Measurements from ENCODE around the gene PIR. TPM values are rescaled to one million over a fixed set of nuclear protein-coding genes. Genes with fewer than 3 reads are reported as not detected.

The PIR gene
- total and polyA plus RNA-seq, 2 donors (not counting 1 experiment from before 2014, with no cell fraction given): 0.22 TPM; not detected in 1

DNA sequence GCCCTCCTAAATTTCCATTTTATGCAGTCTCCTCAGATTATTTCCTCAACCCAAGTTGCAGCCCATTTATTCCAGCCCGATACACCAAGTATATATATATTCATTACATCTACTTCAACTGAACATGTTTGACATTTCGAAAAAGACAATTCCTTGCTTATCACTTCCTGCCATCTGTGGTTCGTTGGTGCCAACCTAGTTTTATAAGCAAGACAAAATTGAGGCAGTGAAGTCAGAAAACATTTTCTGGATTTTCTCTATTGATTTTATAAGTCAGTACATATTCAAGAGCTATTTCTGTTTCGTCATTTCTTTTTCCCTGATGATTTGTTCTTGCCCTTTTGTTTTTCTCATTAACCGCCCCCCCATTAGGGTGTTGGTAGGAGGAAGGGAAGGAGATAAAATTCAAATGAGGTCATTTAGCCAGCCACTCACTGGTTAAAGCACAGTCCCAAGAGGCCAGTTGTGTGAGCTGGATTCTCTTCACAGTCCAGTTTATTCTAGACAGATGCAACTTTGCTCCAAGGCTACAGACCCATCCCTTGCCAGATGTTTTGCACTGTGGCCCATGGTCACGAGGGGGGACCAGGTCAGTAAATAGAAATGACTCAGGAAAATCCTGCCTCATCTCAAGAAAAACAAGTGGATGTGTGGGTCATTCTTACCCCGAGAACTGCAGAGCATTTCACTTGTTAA is 88.6 kb downstream of the PIR start:
- intact Hi-C loops (cut with micrococcal nuclease): no loop called here
- DNase-seq: no peak
- Histone ChIP-seq H4K20me1 (ENCODE audit: control insufficient read depth, insufficient read depth, low read length, poor library complexity, severe bottlenecking) (no peaks in the 10 kb centered on the region), H3K9ac (ENCODE audit: low read length) (no peak overlapping the region), H3K36me3 (replicated peaks in 1 of 2; ENCODE audit: control extremely low read depth in 1 of 2, control insufficient read depth in 1 of 2, extremely low read depth in 1 of 2, insufficient read depth in 2 of 2, low read length in 1 of 2) (no peaks in the 10 kb centered on the region), H3K27ac (ENCODE audit: low read length in 2 of 2) (no peak overlapping the region), H3K4me2 (replicated peaks; ENCODE audit: low read depth, low read length, poor library complexity, severe bottlenecking) (no peak overlapping the region), H2AFZ (ENCODE audit: insufficient read depth, low read depth, low read length, poor library complexity, severe bottlenecking) (no peak overlapping the region), H3K9me3 (ENCODE audit: control extremely low read depth in 1 of 3, control insufficient read depth in 2 of 3, insufficient read depth in 1 of 3, low read length in 2 of 3) (no peaks in the 10 kb centered on the region), H3K4me1 (ENCODE audit: control insufficient read depth in 2 of 2, insufficient read depth in 2 of 2, low read length in 2 of 2) (no peaks in the 10 kb centered on the region), H3K79me2 (ENCODE audit: control insufficient read depth, insufficient read depth, low read length) (no peaks in the 10 kb centered on the region), H3K4me3 (ENCODE audit: control extremely low read depth in 1 of 5, extremely low read depth in 1 of 5, insufficient read depth in 1 of 5, low read depth in 2 of 5, low read length in 4 of 5) (no peak overlapping the region), H3K27me3 (replicated peaks in 1 of 4; ENCODE audit: control extremely low read depth in 1 of 4, control insufficient read depth in 3 of 4, insufficient read depth in 4 of 4, low read length in 3 of 4) (no peaks in the 10 kb centered on the region)
- no CpG with 5 or more reads among the region's 7 CpGs for WGBS (ENCODE audit: insufficient coverage)
- ChIA-PET POLR2A (no interaction called here), CTCF (no interaction called here)
- TF ChIP-seq, protein P1, sequence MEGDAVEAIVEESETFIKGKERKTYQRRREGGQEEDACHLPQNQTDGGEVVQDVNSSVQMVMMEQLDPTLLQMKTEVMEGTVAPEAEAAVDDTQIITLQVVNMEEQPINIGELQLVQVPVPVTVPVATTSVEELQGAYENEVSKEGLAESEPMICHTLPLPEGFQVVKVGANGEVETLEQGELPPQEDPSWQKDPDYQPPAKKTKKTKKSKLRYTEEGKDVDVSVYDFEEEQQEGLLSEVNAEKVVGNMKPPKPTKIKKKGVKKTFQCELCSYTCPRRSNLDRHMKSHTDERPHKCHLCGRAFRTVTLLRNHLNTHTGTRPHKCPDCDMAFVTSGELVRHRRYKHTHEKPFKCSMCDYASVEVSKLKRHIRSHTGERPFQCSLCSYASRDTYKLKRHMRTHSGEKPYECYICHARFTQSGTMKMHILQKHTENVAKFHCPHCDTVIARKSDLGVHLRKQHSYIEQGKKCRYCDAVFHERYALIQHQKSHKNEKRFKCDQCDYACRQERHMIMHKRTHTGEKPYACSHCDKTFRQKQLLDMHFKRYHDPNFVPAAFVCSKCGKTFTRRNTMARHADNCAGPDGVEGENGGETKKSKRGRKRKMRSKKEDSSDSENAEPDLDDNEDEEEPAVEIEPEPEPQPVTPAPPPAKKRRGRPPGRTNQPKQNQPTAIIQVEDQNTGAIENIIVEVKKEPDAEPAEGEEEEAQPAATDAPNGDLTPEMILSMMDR (IDR thresholded peaks at IDR 0.05): no peak
- TF ChIP-seq EZH2 (IDR thresholded peaks at IDR 0.05; ENCODE audit: borderline replicate concordance, insufficient read depth, low read depth, low read length, poor library complexity, severe bottlenecking): no peak
- no peak overlapping the region for H3K4me3 Mint-ChIP-seq
- H3K9me3 Mint-ChIP-seq (ENCODE audit: insufficient read depth): no peaks in the 10 kb centered on the region
- ATAC-seq (ENCODE audit: low read depth): no peak
- H3K27me3 Mint-ChIP-seq: no peaks in the 10 kb centered on the region
- H3K27ac Mint-ChIP-seq: no peak overlapping the region
- no peaks in the 10 kb centered on the region for H3K4me1 Mint-ChIP-seq

DNA sequence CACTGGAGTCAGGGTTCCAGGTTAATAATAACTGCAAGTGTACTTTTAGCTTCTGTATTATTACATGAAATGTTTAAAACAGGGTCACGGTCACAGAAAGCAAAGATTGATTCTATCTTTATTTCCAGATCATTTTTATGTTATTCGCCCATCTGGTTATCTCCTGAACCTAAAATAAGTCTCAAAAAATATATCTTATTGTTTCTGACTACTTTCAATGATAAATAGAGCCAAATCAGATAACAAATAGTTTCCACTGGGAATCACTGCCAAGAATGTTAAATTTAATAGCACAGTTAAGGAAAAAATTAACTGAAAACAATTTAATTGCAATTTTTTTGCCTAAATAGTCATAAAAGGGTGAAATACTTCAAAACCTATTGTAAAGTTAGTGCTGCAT is 91.8 kb downstream of the PIR start:
- H3K4me2 ChIP-seq (replicated peaks; ENCODE audit: low read depth, low read length, poor library complexity, severe bottlenecking): no peak overlapping the region
- intact Hi-C loops (cut with micrococcal nuclease): no loop called here
- no peak overlapping the region for H3K27ac Mint-ChIP-seq
- no peaks in the 10 kb centered on the region for H4K20me1 ChIP-seq (ENCODE audit: control insufficient read depth, insufficient read depth, low read length, poor library complexity, severe bottlenecking)
- TF ChIP-seq EZH2 (IDR thresholded peaks at IDR 0.05; ENCODE audit: borderline replicate concordance, insufficient read depth, low read depth, low read length, poor library complexity, severe bottlenecking): no peak
- TF ChIP-seq, protein P1 (IDR thresholded peaks at IDR 0.05): no peak
- H3K9me3 ChIP-seq (ENCODE audit: control extremely low read depth in 1 of 3, control insufficient read depth in 2 of 3, insufficient read depth in 1 of 3, low read length in 2 of 3): no peaks in the 10 kb centered on the region
- H3K4me1 Mint-ChIP-seq: no peaks in the 10 kb centered on the region
- WGBS (ENCODE audit: insufficient coverage): no CpG with 5 or more reads among the region's 2 CpGs
- H3K27me3 ChIP-seq (replicated peaks in 1 of 4; ENCODE audit: control extremely low read depth in 1 of 4, control insufficient read depth in 3 of 4, insufficient read depth in 4 of 4, low read length in 3 of 4): no peaks in the 10 kb centered on the region
- H3K79me2 ChIP-seq (ENCODE audit: control insufficient read depth, insufficient read depth, low read length): no peaks in the 10 kb centered on the region
- ChIA-PET CTCF (no interaction called here), POLR2A (no interaction called here)
- no peaks in the 10 kb centered on the region for H3K36me3 ChIP-seq (replicated peaks in 1 of 2; ENCODE audit: control extremely low read depth in 1 of 2, control insufficient read depth in 1 of 2, extremely low read depth in 1 of 2, insufficient read depth in 2 of 2, low read length in 1 of 2)
- H3K4me1 ChIP-seq (ENCODE audit: control insufficient read depth in 2 of 2, insufficient read depth in 2 of 2, low read length in 2 of 2): no peaks in the 10 kb centered on the region
- H2AFZ ChIP-seq (ENCODE audit: insufficient read depth, low read depth, low read length, poor library complexity, severe bottlenecking): no peak overlapping the region
- H3K4me3 ChIP-seq (ENCODE audit: control extremely low read depth in 1 of 5, extremely low read depth in 1 of 5, insufficient read depth in 1 of 5, low read depth in 2 of 5, low read length in 4 of 5): no peak overlapping the region
- no peak for ATAC-seq (ENCODE audit: low read depth)
- H3K9me3 Mint-ChIP-seq (ENCODE audit: insufficient read depth): no peaks in the 10 kb centered on the region
- H3K4me3 Mint-ChIP-seq: no peak overlapping the region
- H3K27ac ChIP-seq (ENCODE audit: low read length in 2 of 2): no peak overlapping the region
- no peak for DNase-seq
- no peaks in the 10 kb centered on the region for H3K27me3 Mint-ChIP-seq
- H3K9ac ChIP-seq (ENCODE audit: low read length): no peak overlapping the region
